ENCODE data around the gene SPINDOC.

The SPINDOC gene

GRCh38 chr11:63813563-63814382, 517 bp downstream of the SPINDOC start:
- DNase-seq (ENCODE audit: low spot score), result peak; percentile 73
- no peak for TF ChIP-seq CTCF (IDR thresholded peaks at IDR 0.05; ENCODE audit: extremely low read depth, missing control alignments)

- no peak for TF ChIP-seq CTCF (IDR thresholded peaks at IDR 0.05; ENCODE audit: extremely low read depth, missing control alignments)
- DNase-seq (ENCODE audit: low spot score), result peak; percentile 49
These were observed 1.1 kb downstream of the SPINDOC start for GRCh38 chr11:63814383-63814736.

- TF ChIP-seq CTCF (IDR thresholded peaks at IDR 0.05; ENCODE audit: extremely low read depth, missing control alignments), result no peak
These were observed 2.9 kb downstream of the SPINDOC start for GRCh38 chr11:63816166-63816565.

GRCh38 chr11:63816732-63817131, 3.5 kb downstream of the SPINDOC start:
- no peak for DNase-seq (ENCODE audit: low spot score)
- TF ChIP-seq CTCF (IDR thresholded peaks at IDR 0.05; ENCODE audit: extremely low read depth, missing control alignments), result no peak

More at GRCh38 chr11:63816166-63816565, 2.9 kb downstream of the SPINDOC start:
- DNase-seq (ENCODE audit: low spot score), result no peak

GRCh38 chr11:63817758-63818498, 4.7 kb downstream of the SPINDOC start:
- no peak for DNase-seq (ENCODE audit: low spot score)
- no peak for TF ChIP-seq CTCF (IDR thresholded peaks at IDR 0.05; ENCODE audit: extremely low read depth, missing control alignments)

- no peak for TF ChIP-seq CTCF (IDR thresholded peaks at IDR 0.05; ENCODE audit: extremely low read depth, missing control alignments)
These were observed 5.4 kb downstream of the SPINDOC start for GRCh38 chr11:63818609-63819008.

GRCh38 chr11:63821411-63821810, 8.2 kb downstream of the SPINDOC start:
- TF ChIP-seq CTCF (IDR thresholded peaks at IDR 0.05; ENCODE audit: extremely low read depth, missing control alignments), result no peak
- no peak for DNase-seq (ENCODE audit: low spot score)

More at GRCh38 chr11:63818609-63819008, 5.4 kb downstream of the SPINDOC start:
- no peak for DNase-seq (ENCODE audit: low spot score)
